H1 (cell line): ENCODE results near the gene CPLANE1. TPM values are rescaled to one million over a fixed set of nuclear protein-coding genes. Genes with fewer than 3 reads are reported as not detected.

Source experiments
- CTCF ChIA-PET: fragments of 300-600 bp; sonication (Branson Sonifier 250); formaldehyde crosslinking; loops from one replicate; lab custom pipeline; 2021; ENCODE audit not compliant: partially characterized antibody; lab: Charles Lee
- POLR2A ChIA-PET: fragments of 300-600 bp; sonication (Branson Sonifier 250); formaldehyde crosslinking; loops from one replicate; lab custom pipeline; 2021; ENCODE audit warnings: inconsistent platforms; ENCODE audit not compliant: partially characterized antibody; lab: Charles Lee
- DNase-seq, 2 experiments: peaks; one replicate each; pipeline versions ENCODE4 v3.0.0 to v3.0.0-alpha.2; 2010 to 2022; ENCODE audit warnings: low spot score in 2 of 2, low read depth in 1 of 2, mixed read lengths in 1 of 2
- FAIRE-seq: peaks from 2 replicates; lab custom pipeline; 2011; peaks lifted over from hg19 to GRCh38; lab: Jason Lieb, UNC
- H2AFZ ChIP-seq: 2 replicates; pipeline ENCODE4 v1.8.1; 2012; ENCODE audit warnings: low read length, inconsistent platforms
- H2AK5ac ChIP-seq: 2 replicates; pipeline ENCODE4 v1.6.1; 2013; ENCODE audit warnings: low read depth, low read length
- H2BK120ac ChIP-seq: replicated peaks from 2 replicates; pipeline ENCODE3; 2013; ENCODE audit warnings: low read depth, low read length, inconsistent platforms
- H2BK12ac ChIP-seq: 2 replicates; pipeline ENCODE4 v1.6.1; 2013; ENCODE audit warnings: low read depth, low read length
- H2BK15ac ChIP-seq: 2 replicates; pipeline ENCODE4 v1.6.1; 2013; ENCODE audit warnings: low read length
- H2BK20ac ChIP-seq: 2 replicates; pipeline ENCODE4 v1.6.1; 2013; ENCODE audit warnings: low read length
- H2BK5ac ChIP-seq: 2 replicates; pipeline ENCODE4 v1.6.1; 2013; ENCODE audit warnings: low read depth, low read length
- H3K14ac ChIP-seq: 2 replicates; pipeline ENCODE4 v1.6.1; 2013; ENCODE audit warnings: inconsistent platforms; ENCODE audit not compliant: insufficient read length
- H3K18ac ChIP-seq: 2 replicates; pipeline ENCODE4 v1.6.1; 2013; ENCODE audit warnings: low read length; ENCODE audit errors: extremely low read depth
- H3K23ac ChIP-seq: 2 replicates; pipeline ENCODE4 v1.6.1; 2013; ENCODE audit warnings: inconsistent platforms; ENCODE audit not compliant: insufficient read length
- H3K23me2 ChIP-seq: 2 replicates; pipeline ENCODE4 v1.6.1; 2013; ENCODE audit warnings: low read depth, low read length
- H3K27ac ChIP-seq: 2 replicates; pipeline ENCODE4 v1.6.1; 2011; ENCODE audit warnings: low read depth, low read length, inconsistent platforms
- H3K27me3 ChIP-seq, 4 experiments: replicated peaks in 1 of 4; 1 replicate in 1 of 4; 2 replicates in 3 of 4; pipeline versions ENCODE4 v1.6.1 to v1.8.1; 2011 to 2013; ENCODE audit warnings: low read length in 3 of 4, mild to moderate bottlenecking in 3 of 4, inconsistent platforms in 2 of 4, mixed read lengths in 2 of 4, moderate library complexity in 1 of 4; ENCODE audit not compliant: control insufficient read depth in 3 of 4, insufficient read depth in 3 of 4; ENCODE audit errors: extremely low read depth in 1 of 4
- H3K36me3 ChIP-seq, 4 experiments: 2 replicates each; pipeline versions ENCODE4 v1.6.1 to v1.8.1; 2011 to 2013; ENCODE audit warnings: mild to moderate bottlenecking in 4 of 4, low read length in 3 of 4, moderate library complexity in 2 of 4, control low read depth in 1 of 4, inconsistent platforms in 1 of 4; ENCODE audit not compliant: insufficient read depth in 4 of 4, control insufficient read depth in 2 of 4
- H3K4ac ChIP-seq: replicated peaks from 2 replicates; pipeline ENCODE3; 2013; ENCODE audit warnings: low read length, low read depth, mixed read lengths, inconsistent platforms; ENCODE audit not compliant: insufficient read length
- H3K4me1 ChIP-seq, 4 experiments: replicated peaks in 1 of 4; 1 replicate in 1 of 4; 2 replicates in 3 of 4; pipeline versions ENCODE4 v1.6.1 to v1.8.1; 2011 to 2013; ENCODE audit warnings: low read length in 3 of 4, inconsistent platforms in 2 of 4, mixed read lengths in 1 of 4; ENCODE audit not compliant: insufficient read depth in 4 of 4, control insufficient read depth in 3 of 4
- H3K4me2 ChIP-seq, 2 experiments: 2 replicates each; pipeline versions ENCODE4 v1.6.1 to v1.8.1; 2011 to 2013; ENCODE audit warnings: low read depth in 2 of 2, low read length in 2 of 2, control low read depth in 1 of 2, inconsistent platforms in 1 of 2, mild to moderate bottlenecking in 1 of 2; ENCODE audit not compliant: insufficient read depth in 1 of 2
- H3K4me3 ChIP-seq, 4 experiments: fragments of 200-600, 300-600 bp in 1 of 4; sonication (generic), shearing (Covaris generic), sonication (Bioruptor Twin) in 1 of 4; 2 replicates each; pipeline versions ENCODE4 v1.5.1 to v1.8.1; 2011 to 2016; ENCODE audit warnings: low read length in 4 of 4, low read depth in 3 of 4, control low read depth in 2 of 4, inconsistent platforms in 2 of 4, mild to moderate bottlenecking in 2 of 4, mixed read lengths in 1 of 4, moderate library complexity in 1 of 4; ENCODE audit not compliant: insufficient read depth in 2 of 4; ENCODE audit errors: extremely low read depth in 1 of 4
- H3K56ac ChIP-seq: replicated peaks from 2 replicates; pipeline ENCODE3; 2013; ENCODE audit warnings: low read depth, mild to moderate bottlenecking, mixed read lengths, low read length, inconsistent platforms; ENCODE audit not compliant: insufficient read length
- H3K79me1 ChIP-seq: 2 replicates; pipeline ENCODE4 v1.6.1; 2013; ENCODE audit warnings: low read depth, low read length, control low read depth
- H3K79me2 ChIP-seq, 2 experiments: 2 replicates each; pipeline versions ENCODE4 v1.6.1 to v1.8.1; 2012 to 2013; ENCODE audit warnings: low read length in 2 of 2, mild to moderate bottlenecking in 2 of 2, inconsistent platforms in 1 of 2; ENCODE audit not compliant: insufficient read depth in 2 of 2, control insufficient read depth in 1 of 2
- H3K9ac ChIP-seq, 4 experiments: replicated peaks in 1 of 4; 1 replicate in 1 of 4; 2 replicates in 3 of 4; pipeline versions ENCODE4 v1.6.1 to v1.8.1; 2011 to 2013; ENCODE audit warnings: low read depth in 3 of 4, low read length in 3 of 4, control low read depth in 2 of 4, mild to moderate bottlenecking in 2 of 4, moderate library complexity in 2 of 4, inconsistent platforms in 1 of 4; ENCODE audit errors: extremely low read depth in 1 of 4
- H3K9me3 ChIP-seq, 2 experiments: 2 replicates each; pipeline versions ENCODE4 v1.6.1 to v1.8.1; 2012 to 2013; ENCODE audit warnings: mild to moderate bottlenecking in 2 of 2, moderate library complexity in 2 of 2, control low read depth in 1 of 2, inconsistent platforms in 1 of 2, low read depth in 1 of 2, low read length in 1 of 2, mixed read lengths in 1 of 2; ENCODE audit not compliant: insufficient read depth in 2 of 2
- H4K20me1 ChIP-seq, 2 experiments: replicated peaks in 1 of 2; 2 replicates each; pipeline versions ENCODE3 to v1.8.1; 2011 to 2013; ENCODE audit warnings: inconsistent platforms in 2 of 2, low read length in 2 of 2, mild to moderate bottlenecking in 1 of 2; ENCODE audit not compliant: insufficient read depth in 2 of 2, control insufficient read depth in 1 of 2
- H4K5ac ChIP-seq: 2 replicates; pipeline ENCODE4 v1.6.1; 2013; ENCODE audit warnings: low read length, low read depth, mixed read lengths, inconsistent platforms; ENCODE audit not compliant: insufficient read length
- H4K8ac ChIP-seq: 2 replicates; pipeline ENCODE4 v1.8.0; 2013; ENCODE audit warnings: mild to moderate bottlenecking, moderate library complexity, low read length, inconsistent platforms; ENCODE audit not compliant: insufficient read depth; ENCODE audit errors: extremely low read depth
- H4K91ac ChIP-seq: replicated peaks from 2 replicates; pipeline ENCODE3; 2013; ENCODE audit warnings: low read length, mixed read lengths, inconsistent platforms; ENCODE audit not compliant: insufficient read length
- EP300 ChIP-seq, 2 experiments: IDR thresholded peaks; 1 replicate in 1 of 2; 2 replicates in 1 of 2; pipeline ENCODE4 v1.6.1; 2011 to 2012; ENCODE audit warnings: low read depth in 2 of 2, low read length in 2 of 2, mild to moderate bottlenecking in 2 of 2, borderline replicate concordance in 1 of 2, inconsistent platforms in 1 of 2, moderate library complexity in 1 of 2
- FOSL1 ChIP-seq: IDR thresholded peaks from 2 replicates; pipeline ENCODE4 v1.6.1; 2011; ENCODE audit warnings: mild to moderate bottlenecking, low read depth, low read length, moderate library complexity; ENCODE audit not compliant: insufficient read depth
- NANOG ChIP-seq: IDR thresholded peaks from 2 replicates; pipeline ENCODE4 v1.6.1; 2011; ENCODE audit warnings: low read length, low read depth, mild to moderate bottlenecking, inconsistent platforms; ENCODE audit not compliant: insufficient read depth, poor library complexity, severe bottlenecking
- POLR2AphosphoS5 ChIP-seq: IDR thresholded peaks from 2 replicates; pipeline ENCODE4 v1.6.1; 2011; ENCODE audit warnings: low read depth, low read length
- SIN3A ChIP-seq, 2 experiments: IDR thresholded peaks in 1 of 2; conservative IDR thresholded peaks in 1 of 2; 2 replicates each; pipeline ENCODE4 v1.6.1; 2011 to 2012; ENCODE audit warnings: low read length in 2 of 2, improper control_type of control experiment in 1 of 2, low read depth in 1 of 2, mild to moderate bottlenecking in 1 of 2
- TCF12 ChIP-seq: IDR thresholded peaks from 2 replicates; pipeline ENCODE4 v1.6.1; 2011; ENCODE audit warnings: low read depth, mild to moderate bottlenecking, low read length
- WGBS, 2 experiments: shearing (Covaris generic) in 1 of 2; methylation state at CpG; one replicate each; pipeline versions ENCODE4 v1.1.6 to v1.1.7; 2013 to 2015; ENCODE audit warnings: low lambda C conversion rate in 2 of 2, mixed read lengths in 2 of 2, inconsistent platforms in 1 of 2, low coverage in 1 of 2, missing lambda C conversion rate in 1 of 2; ENCODE audit not compliant: insufficient replicate concordance in 2 of 2, insufficient coverage in 1 of 2, insufficient read length in 1 of 2; ENCODE audit errors: extremely low coverage in 1 of 2, missing lambda C conversion rate in 1 of 2; 5-methylcytosine and 5-hydroxymethylcytosine counted together
- polyA plus RNA-seq, 7 experiments: library from polyadenylated mRNA; depleted of rRNA in 3 of 7; stranded (reverse) in 5 of 7; unstranded in 2 of 7; fragments of >200 nt in 5 of 7; fragments of 200-250 nt in 2 of 7; gene quantifications; 1 replicate in 5 of 7; 2 replicates in 1 of 7; 4 replicates in 1 of 7; pipeline versions ENCODE4 v1.2.1 to v1.2.3, GENCODE V29; 2011 to 2013; ENCODE audit warnings: missing spikeins in 2 of 7, mixed read lengths in 2 of 7
- total RNA-seq: library from RNA; stranded (reverse); fragmentation: NEBNext Ultra II Directional; extraction: Animal tissue kit (Norgen Biotek cat#: 25700); gene quantifications from 2 replicates; pipeline ENCODE4 v1.2.1, GENCODE V29; 2021

Gene CPLANE1
- total and polyA plus RNA-seq, 2 of the 8 experiments (the other 6 are each of a cell fraction or from before 2014, with no cell fraction given), result 2.2 to 8.8 TPM

DNA sequence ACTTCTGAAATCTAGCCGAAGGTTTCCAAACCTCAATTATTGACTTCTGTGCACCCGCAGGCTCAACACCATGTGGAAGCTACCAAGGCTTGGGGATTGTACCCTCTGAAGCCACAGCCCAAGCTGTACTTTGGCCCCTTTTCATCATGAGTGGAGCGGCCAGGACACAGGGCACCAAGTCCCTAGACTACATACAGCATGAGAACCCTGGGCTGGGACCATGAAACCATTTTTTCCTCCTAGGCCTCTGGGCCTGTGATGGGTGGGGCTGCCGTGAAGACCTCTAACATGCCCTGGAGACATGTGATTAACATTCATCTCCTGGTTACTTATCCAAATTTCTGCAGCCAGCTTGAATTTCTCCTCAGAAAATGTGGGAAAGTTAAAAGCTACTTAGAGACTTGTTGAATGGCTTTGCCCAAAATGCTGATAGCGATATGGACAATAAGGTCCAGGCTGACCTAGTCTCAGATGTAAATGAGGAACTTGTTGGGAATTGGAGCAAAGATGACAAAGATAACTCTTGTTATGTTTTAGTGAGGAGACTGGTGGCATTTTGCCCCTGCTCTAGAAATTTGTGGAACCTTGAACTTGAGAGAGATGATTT, 34.1 kb upstream of the CPLANE1 start:
- no peaks in the 10 kb centered on the region for H3K23me2 ChIP-seq
- H3K56ac ChIP-seq, result no peak overlapping the region
- no peak overlapping the region for H2BK5ac ChIP-seq
- H3K36me3 ChIP-seq, result no peaks in the 10 kb centered on the region; a peak in 1 of 8 replicates
- no peak overlapping the region for H2AFZ ChIP-seq
- H3K79me2 ChIP-seq, result no peaks in the 10 kb centered on the region
- H3K9ac ChIP-seq, result no peak overlapping the region
- no peak for FAIRE-seq
- no peak overlapping the region for H3K18ac ChIP-seq
- no peak overlapping the region for H4K8ac ChIP-seq
- ChIA-PET CTCF (no interaction called here), POLR2A (no interaction called here)
- H3K23ac ChIP-seq, result no peak overlapping the region
- no peak overlapping the region for H4K91ac ChIP-seq
- no peak overlapping the region for H4K5ac ChIP-seq
- WGBS, 2 experiments, result 88% methylated on average over 5 of the region's 5 CpGs; no CpG with 5 or more reads in 1 of the 2 experiments
- H3K27me3 ChIP-seq, result no peaks in the 10 kb centered on the region
- TF ChIP-seq NANOG (no peak), TCF12 (no peak), EP300 (IDR thresholded peaks at IDR 0.05; ENCODE audit: borderline replicate concordance in 1 of 2, low read depth in 2 of 2, low read length in 2 of 2) (no peak), POLR2AphosphoS5 (no peak), FOSL1 (no peak), SIN3A (conservative IDR thresholded peaks at IDR 0.05 in 1 of 2, IDR thresholded peaks at IDR 0.05 in 1 of 2; ENCODE audit: low read depth in 1 of 2, low read length in 2 of 2) (no peak)
- H2BK15ac ChIP-seq, result no peak overlapping the region
- no peak overlapping the region for H3K27ac ChIP-seq
- H3K14ac ChIP-seq, result no peak overlapping the region
- H3K4me3 ChIP-seq, result no peak overlapping the region
- no peak overlapping the region for H2BK12ac ChIP-seq
- no peaks in the 10 kb centered on the region for H4K20me1 ChIP-seq
- H2AK5ac ChIP-seq, result no peak overlapping the region
- no peak for DNase-seq
- peaks cover 30 to 45% of the 10 kb centered on the region in 2 experiments for H3K9me3 ChIP-seq
- no peak overlapping the region for H2BK120ac ChIP-seq
- no peak overlapping the region for H2BK20ac ChIP-seq
- H3K4ac ChIP-seq, result no peak overlapping the region
- no peaks in the 10 kb centered on the region for H3K4me1 ChIP-seq
- no peak overlapping the region for H3K4me2 ChIP-seq
- no peaks in the 10 kb centered on the region for H3K79me1 ChIP-seq
